22Rv1 (cell line): ENCODE measurements around the gene ABL1.

Experiments used
- H3K27ac ChIP-seq: fragments of 450-650 bp; 2 replicates; pipeline ENCODE4 v1.5.1; 2017
- ZFX ChIP-seq: fragments of 450-650 bp; IDR thresholded peaks from 2 replicates; pipeline ENCODE4 v1.6.1; 2017; ENCODE audit warnings: antibody characterized with exemption, borderline replicate concordance
- TF ChIP-seq, protein P1 (sequence below): fragments of 450-650 bp; IDR thresholded peaks from 2 replicates; pipeline ENCODE4 v1.5.1; 2017; ENCODE audit warnings: mild to moderate bottlenecking

The ABL1 gene

DNA sequence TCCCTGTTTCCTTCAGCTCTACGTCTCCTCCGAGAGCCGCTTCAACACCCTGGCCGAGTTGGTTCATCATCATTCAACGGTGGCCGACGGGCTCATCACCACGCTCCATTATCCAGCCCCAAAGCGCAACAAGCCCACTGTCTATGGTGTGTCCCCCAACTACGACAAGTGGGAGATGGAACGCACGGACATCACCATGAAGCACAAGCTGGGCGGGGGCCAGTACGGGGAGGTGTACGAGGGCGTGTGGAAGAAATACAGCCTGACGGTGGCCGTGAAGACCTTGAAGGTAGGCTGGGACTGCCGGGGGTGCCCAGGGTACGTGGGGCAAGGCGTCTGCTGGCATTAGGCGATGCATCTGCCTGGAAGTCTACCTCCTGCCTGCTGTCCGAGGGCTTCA, 27.7 kb downstream of the ABL1 start:
- TF ChIP-seq, protein P1, sequence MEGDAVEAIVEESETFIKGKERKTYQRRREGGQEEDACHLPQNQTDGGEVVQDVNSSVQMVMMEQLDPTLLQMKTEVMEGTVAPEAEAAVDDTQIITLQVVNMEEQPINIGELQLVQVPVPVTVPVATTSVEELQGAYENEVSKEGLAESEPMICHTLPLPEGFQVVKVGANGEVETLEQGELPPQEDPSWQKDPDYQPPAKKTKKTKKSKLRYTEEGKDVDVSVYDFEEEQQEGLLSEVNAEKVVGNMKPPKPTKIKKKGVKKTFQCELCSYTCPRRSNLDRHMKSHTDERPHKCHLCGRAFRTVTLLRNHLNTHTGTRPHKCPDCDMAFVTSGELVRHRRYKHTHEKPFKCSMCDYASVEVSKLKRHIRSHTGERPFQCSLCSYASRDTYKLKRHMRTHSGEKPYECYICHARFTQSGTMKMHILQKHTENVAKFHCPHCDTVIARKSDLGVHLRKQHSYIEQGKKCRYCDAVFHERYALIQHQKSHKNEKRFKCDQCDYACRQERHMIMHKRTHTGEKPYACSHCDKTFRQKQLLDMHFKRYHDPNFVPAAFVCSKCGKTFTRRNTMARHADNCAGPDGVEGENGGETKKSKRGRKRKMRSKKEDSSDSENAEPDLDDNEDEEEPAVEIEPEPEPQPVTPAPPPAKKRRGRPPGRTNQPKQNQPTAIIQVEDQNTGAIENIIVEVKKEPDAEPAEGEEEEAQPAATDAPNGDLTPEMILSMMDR = no peak
- TF ChIP-seq ZFX = no peak
- no peak overlapping the region for H3K27ac ChIP-seq

DNA sequence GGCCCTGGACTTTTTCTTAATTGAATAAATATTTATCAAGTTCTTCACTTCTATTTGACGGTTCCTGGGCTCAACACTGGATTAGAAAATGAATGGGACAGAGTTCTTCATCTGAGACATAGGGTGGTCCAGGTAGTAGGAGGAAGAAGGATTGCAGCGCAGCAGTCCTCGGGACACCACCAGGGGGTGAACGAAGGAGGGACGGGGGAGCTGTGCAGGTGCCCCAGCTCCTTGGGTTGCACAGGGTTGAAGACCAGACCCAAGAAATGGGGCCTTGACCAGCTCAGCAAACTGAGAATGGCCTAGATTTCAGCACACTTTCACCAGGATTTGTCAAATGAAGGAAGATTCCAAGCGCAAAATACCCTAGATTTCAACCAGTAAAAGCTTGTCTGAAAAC, 29.5 kb downstream of the ABL1 start:
- TF ChIP-seq, protein P1 = no peak
- no peak for TF ChIP-seq ZFX
- H3K27ac ChIP-seq = no peak overlapping the region

DNA sequence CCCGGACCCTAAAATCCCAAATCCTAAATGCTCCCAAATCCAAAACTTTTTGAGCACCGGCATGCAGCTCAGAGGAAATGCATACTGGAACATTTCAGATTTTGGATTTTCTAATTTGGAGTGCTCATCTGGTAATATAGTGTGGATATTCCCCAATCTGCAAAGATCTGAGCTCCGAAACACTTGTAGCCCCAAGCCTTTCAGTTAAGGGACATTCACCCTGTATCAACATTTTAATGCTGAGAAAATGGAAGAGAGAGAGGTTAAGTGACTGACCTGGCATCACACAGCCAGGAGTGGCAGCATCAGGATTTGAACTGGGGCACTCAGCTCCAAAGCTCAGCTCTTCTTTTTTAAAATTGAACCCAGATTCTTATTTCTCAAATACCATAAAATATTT, 30.9 kb downstream of the ABL1 start:
- no peak overlapping the region for H3K27ac ChIP-seq
- TF ChIP-seq ZFX = no peak
- TF ChIP-seq, protein P1 = no peak

DNA sequence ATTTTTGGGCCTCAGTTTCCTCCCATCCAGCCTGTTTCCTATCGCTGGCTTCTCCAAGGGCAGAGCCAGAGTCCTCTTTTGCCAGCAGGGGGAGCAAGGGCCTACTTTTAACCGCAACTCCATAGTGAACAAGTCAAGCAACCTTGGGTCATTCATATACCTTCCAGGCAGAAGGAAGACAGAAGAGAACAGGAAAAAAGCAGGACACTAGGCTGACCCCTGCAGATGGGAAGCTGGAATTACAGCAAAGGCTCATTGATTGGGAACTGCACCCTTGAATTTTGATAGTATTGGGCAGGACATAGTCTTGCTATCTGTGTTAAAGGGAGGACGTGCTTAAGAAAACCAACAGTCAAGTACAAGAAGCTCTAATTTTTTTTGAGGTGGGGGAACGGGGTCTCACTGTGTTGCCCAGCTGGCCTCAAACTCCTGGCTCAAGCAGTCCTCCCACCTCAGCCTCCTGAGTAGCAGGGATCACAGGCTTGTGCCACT, 31.5 kb downstream of the ABL1 start:
- H3K27ac ChIP-seq = no peak overlapping the region
- no peak for TF ChIP-seq ZFX
- TF ChIP-seq, protein P1 = peak; percentile 97

DNA sequence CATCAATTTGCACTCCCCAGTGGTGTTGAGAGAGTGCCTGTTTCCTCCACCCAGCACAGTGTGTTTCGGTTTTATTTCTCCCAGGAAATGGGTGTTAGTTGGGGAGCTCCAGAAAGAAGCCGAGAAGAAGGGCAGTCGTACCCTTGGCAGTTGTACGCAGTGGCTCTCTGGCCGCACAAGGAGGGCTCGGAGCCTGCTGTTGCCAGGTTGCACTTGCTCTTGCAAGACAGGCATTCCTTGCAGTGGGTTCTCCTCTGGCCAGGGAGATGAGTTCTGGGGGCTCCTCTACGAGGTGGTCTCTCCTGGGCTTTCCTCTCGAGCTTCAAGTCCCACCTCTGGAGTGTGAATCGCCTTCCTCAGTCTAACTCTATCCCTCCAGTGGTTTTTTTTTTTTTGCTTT, 32.5 kb downstream of the ABL1 start:
- no peak for TF ChIP-seq ZFX
- TF ChIP-seq, protein P1 = no peak

DNA sequence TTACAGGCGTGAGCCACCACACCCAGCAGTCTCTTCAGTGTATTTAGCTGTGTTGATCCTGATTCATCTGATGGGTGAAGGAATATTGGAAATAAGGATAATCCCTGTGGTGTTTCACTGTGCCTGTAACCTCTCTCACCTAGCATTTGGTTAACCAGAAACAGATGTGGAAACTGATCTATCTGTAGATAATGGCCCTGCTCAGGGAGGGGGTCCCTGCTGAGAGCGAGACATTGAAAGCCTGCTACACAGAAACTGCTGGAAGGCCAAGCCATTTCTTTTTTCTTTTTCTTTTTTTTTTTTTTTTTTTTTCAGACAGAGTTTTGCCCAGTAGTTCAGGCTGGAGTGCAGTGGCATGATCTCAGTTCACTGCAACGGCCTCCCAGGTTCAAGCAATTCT, 33.2 kb downstream of the ABL1 start:
- TF ChIP-seq, protein P1 = no peak
- no peak for TF ChIP-seq ZFX
- H3K27ac ChIP-seq = no peak overlapping the region

More for the DNA sequence above, 32.5 kb downstream of the ABL1 start:
- no peak overlapping the region for H3K27ac ChIP-seq

DNA sequence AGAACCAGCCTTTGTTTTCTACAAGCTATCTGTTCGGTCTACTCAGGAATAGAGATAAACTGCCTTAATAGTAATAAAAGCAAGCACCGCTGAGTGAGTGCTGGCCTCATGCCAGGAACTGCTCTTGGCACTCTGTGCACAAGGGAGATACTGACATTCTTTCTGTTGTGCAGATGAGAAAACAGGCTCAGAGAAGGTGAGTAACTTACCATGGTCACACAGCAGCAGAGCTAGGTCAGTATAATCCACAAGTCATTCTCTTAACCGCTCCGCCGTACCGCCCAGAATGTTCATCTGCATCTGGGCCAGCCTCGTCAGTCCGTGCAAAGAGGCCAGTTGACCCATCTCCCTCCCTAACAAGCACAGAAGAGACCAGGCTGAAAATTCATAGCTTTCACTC, 34.2 kb downstream of the ABL1 start:
- no peak overlapping the region for H3K27ac ChIP-seq
- TF ChIP-seq, protein P1 = no peak
- no peak for TF ChIP-seq ZFX
